Esophagus muscularis mucosa (tissue), 3 donors: ENCODE data around the gene CEP112.

Experiments
- POLR2A ChIP-seq: fragments of 450-650 bp; IDR thresholded peaks from one replicate; pipeline ENCODE4 v1.6.1; 2017; ENCODE audit warnings: antibody characterized with exemption, moderate library complexity, mild to moderate bottlenecking, low read depth
- TF ChIP-seq, protein P1 (sequence below), 3 experiments: fragments of 200-600 bp in 2 of 3; fragments of 450-650 bp in 1 of 3; sonication (generic) in 2 of 3; IDR thresholded peaks; one replicate each; pipeline ENCODE4 v1.5.1; 2017 to 2019; ENCODE audit warnings: antibody characterized with exemption in 3 of 3, mild to moderate bottlenecking in 2 of 3, moderate library complexity in 1 of 3

DNA sequence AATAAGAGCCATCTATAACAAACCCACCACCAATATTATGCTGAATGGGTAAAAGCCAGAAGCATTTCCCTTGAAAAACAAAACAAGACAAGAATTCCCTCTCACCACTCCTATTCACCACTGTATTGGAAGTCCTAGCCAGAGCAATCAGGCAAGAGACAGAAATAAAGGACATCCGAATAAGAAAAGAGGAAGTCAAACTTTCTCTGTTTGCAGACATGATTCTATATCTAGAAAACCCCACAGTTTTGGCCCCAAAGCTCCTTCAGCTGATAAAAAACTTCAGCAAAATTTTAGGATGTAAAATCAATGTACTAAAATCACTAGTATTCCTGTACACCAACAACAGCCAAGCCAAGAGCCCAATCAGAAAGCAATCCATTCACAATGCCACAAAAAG, 358.7 kb downstream of the CEP112 start:
- TF ChIP-seq, protein P1, sequence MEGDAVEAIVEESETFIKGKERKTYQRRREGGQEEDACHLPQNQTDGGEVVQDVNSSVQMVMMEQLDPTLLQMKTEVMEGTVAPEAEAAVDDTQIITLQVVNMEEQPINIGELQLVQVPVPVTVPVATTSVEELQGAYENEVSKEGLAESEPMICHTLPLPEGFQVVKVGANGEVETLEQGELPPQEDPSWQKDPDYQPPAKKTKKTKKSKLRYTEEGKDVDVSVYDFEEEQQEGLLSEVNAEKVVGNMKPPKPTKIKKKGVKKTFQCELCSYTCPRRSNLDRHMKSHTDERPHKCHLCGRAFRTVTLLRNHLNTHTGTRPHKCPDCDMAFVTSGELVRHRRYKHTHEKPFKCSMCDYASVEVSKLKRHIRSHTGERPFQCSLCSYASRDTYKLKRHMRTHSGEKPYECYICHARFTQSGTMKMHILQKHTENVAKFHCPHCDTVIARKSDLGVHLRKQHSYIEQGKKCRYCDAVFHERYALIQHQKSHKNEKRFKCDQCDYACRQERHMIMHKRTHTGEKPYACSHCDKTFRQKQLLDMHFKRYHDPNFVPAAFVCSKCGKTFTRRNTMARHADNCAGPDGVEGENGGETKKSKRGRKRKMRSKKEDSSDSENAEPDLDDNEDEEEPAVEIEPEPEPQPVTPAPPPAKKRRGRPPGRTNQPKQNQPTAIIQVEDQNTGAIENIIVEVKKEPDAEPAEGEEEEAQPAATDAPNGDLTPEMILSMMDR (IDR thresholded peaks at IDR 0.05), result no peak
- TF ChIP-seq POLR2A, result no peak
